Astrocyte (in vitro differentiated cells and primary cell): ENCODE results near the gene FBLN2. TPM values are rescaled to one million over a fixed set of nuclear protein-coding genes. Genes with fewer than 3 reads are reported as not detected.

Experiments used
- DNase-seq: peaks from one replicate; pipeline ENCODE4 v3.0.0-alpha.2; 2010; ENCODE audit warnings: low read depth
- FAIRE-seq: peaks from 2 replicates; lab custom pipeline; 2011; peaks lifted over from hg19 to GRCh38; lab: Jason Lieb, UNC
- H2AFZ ChIP-seq: 2 replicates; pipeline ENCODE4 v1.6.0; 2012; ENCODE audit warnings: low read depth, low read length, inconsistent platforms
- H3K27ac ChIP-seq: 2 replicates; pipeline ENCODE4 v1.5.1; 2011; ENCODE audit warnings: low read depth, low read length, inconsistent platforms
- H3K27me3 ChIP-seq: 2 replicates; pipeline ENCODE4 v1.6.0; 2011; ENCODE audit warnings: low read length, inconsistent platforms; ENCODE audit not compliant: insufficient read depth
- H3K36me3 ChIP-seq: 2 replicates; pipeline ENCODE4 v1.5.1; 2011; ENCODE audit warnings: low read length, inconsistent platforms; ENCODE audit not compliant: insufficient read depth
- H3K4me1 ChIP-seq: 2 replicates; pipeline ENCODE4 v1.5.1; 2011; ENCODE audit warnings: low read length, inconsistent platforms; ENCODE audit not compliant: insufficient read depth
- H3K4me2 ChIP-seq: 2 replicates; pipeline ENCODE4 v1.6.0; 2012; ENCODE audit warnings: low read length, inconsistent platforms
- H3K4me3 ChIP-seq: 2 replicates; pipeline ENCODE4 v1.5.1; 2011; ENCODE audit warnings: low read depth, mild to moderate bottlenecking, low read length, inconsistent platforms; ENCODE audit not compliant: insufficient read depth
- H3K79me2 ChIP-seq: 2 replicates; pipeline ENCODE4 v1.6.0; 2012; ENCODE audit warnings: mild to moderate bottlenecking, low read length, inconsistent platforms; ENCODE audit not compliant: insufficient read depth
- H3K9ac ChIP-seq: 2 replicates; pipeline ENCODE4 v1.6.0; 2012; ENCODE audit warnings: mild to moderate bottlenecking, low read length, inconsistent platforms
- H3K9me3 ChIP-seq: 2 replicates; pipeline ENCODE4 v1.5.1; 2012; ENCODE audit warnings: low read depth, mild to moderate bottlenecking, low read length, inconsistent platforms; ENCODE audit not compliant: insufficient read depth
- H4K20me1 ChIP-seq: 2 replicates; pipeline ENCODE4 v1.6.0; 2012; ENCODE audit warnings: low read length, inconsistent platforms; ENCODE audit not compliant: insufficient read depth
- H3K27ac Mint-ChIP-seq: one replicate; pipeline ENCODE4 v1.8.0; 2021; ENCODE audit warnings: mild to moderate bottlenecking, mixed read lengths; ENCODE audit not compliant: unreplicated experiment
- H3K27me3 Mint-ChIP-seq: one replicate; pipeline ENCODE4 v1.8.0; 2021; ENCODE audit warnings: low read depth, mixed read lengths; ENCODE audit not compliant: unreplicated experiment
- H3K36me3 Mint-ChIP-seq: one replicate; pipeline ENCODE4 v1.8.0; 2021; ENCODE audit warnings: low read depth, mixed read lengths; ENCODE audit not compliant: unreplicated experiment
- H3K4me1 Mint-ChIP-seq: one replicate; pipeline ENCODE4 v1.8.0; 2021; ENCODE audit warnings: low read depth, mixed read lengths; ENCODE audit not compliant: unreplicated experiment
- H3K4me3 Mint-ChIP-seq: one replicate; pipeline ENCODE4 v1.8.0; 2021; ENCODE audit warnings: mild to moderate bottlenecking, moderate library complexity, mixed read lengths; ENCODE audit not compliant: unreplicated experiment
- H3K9me3 Mint-ChIP-seq: one replicate; pipeline ENCODE4 v1.8.0; 2021; ENCODE audit warnings: mild to moderate bottlenecking, mixed read lengths; ENCODE audit not compliant: unreplicated experiment
- CTCF ChIP-seq: IDR thresholded peaks from 2 replicates; pipeline ENCODE4 v1.5.1; 2011; ENCODE audit warnings: low read depth, mild to moderate bottlenecking, inconsistent platforms, low read length, moderate library complexity; ENCODE audit not compliant: insufficient read depth
- EZH2 ChIP-seq: IDR thresholded peaks from 2 replicates; pipeline ENCODE4 v1.6.1; 2012; ENCODE audit warnings: mild to moderate bottlenecking, low read length, inconsistent platforms; ENCODE audit not compliant: insufficient read depth
- total RNA-seq: library from RNA; stranded (reverse); gene quantifications from 2 replicates; pipeline ENCODE4 v1.2.1, GENCODE V29; 2021

The FBLN2 gene
- total RNA-seq, 1 donor from 2014 or later: 36.6 TPM

- Histone ChIP-seq H3K4me3 (no peak overlapping the region), H3K9ac (peak overlapping the region; percentile 20), H3K27ac (peak overlapping the region; percentile 27), H3K4me1 (peaks cover 11% of the 10 kb centered on the region), H3K79me2 (no peaks in the 10 kb centered on the region), H3K36me3 (no peaks in the 10 kb centered on the region), H3K4me2 (peak overlapping the region; percentile 28), H3K9me3 (no peaks in the 10 kb centered on the region), H3K27me3 (peaks cover 7% of the 10 kb centered on the region), H4K20me1 (no peaks in the 10 kb centered on the region), H2AFZ (peak overlapping the region; percentile 94)
- Mint-ChIP-seq H3K27ac (peak overlapping the region; percentile 43), H3K4me3 (no peak overlapping the region), H3K9me3 (peaks cover 11% of the 10 kb centered on the region), H3K27me3 (peaks cover 20% of the 10 kb centered on the region), H3K36me3 (peaks cover 2% of the 10 kb centered on the region), H3K4me1 (peaks cover 6% of the 10 kb centered on the region)
- no peak for DNase-seq
- no peak for FAIRE-seq
- TF ChIP-seq CTCF (no peak), EZH2 (no peak)
Observed at GRCh38 chr3:13525827-13526625, 22.9 kb upstream of the FBLN2 start.

GRCh38 chr3:13526626-13526949 is 22.3 kb upstream of the FBLN2 start:
- Histone ChIP-seq H3K79me2 (no peaks in the 10 kb centered on the region), H3K4me2 (no peak overlapping the region), H3K27me3 (peaks cover 7% of the 10 kb centered on the region), H4K20me1 (no peaks in the 10 kb centered on the region), H3K27ac (no peak overlapping the region), H3K4me3 (no peak overlapping the region), H3K9me3 (no peaks in the 10 kb centered on the region), H2AFZ (peak overlapping the region; percentile 94), H3K9ac (no peak overlapping the region), H3K4me1 (peaks cover 11% of the 10 kb centered on the region), H3K36me3 (no peaks in the 10 kb centered on the region)
- TF ChIP-seq CTCF: no peak
- no peak for TF ChIP-seq EZH2
- Mint-ChIP-seq H3K27me3 (peaks cover 21% of the 10 kb centered on the region), H3K27ac (no peak overlapping the region), H3K4me3 (no peak overlapping the region), H3K9me3 (peaks cover 9% of the 10 kb centered on the region), H3K36me3 (peaks cover 2% of the 10 kb centered on the region), H3K4me1 (peaks cover 6% of the 10 kb centered on the region)
- DNase-seq (no peak), FAIRE-seq (no peak)

GRCh38 chr3:13528217-13528867 is 20.6 kb upstream of the FBLN2 start:
- Mint-ChIP-seq H3K27me3 (peaks cover 28% of the 10 kb centered on the region), H3K27ac (no peak overlapping the region), H3K4me1 (peaks cover 6% of the 10 kb centered on the region), H3K4me3 (no peak overlapping the region), H3K9me3 (no peaks in the 10 kb centered on the region), H3K36me3 (peaks cover 2% of the 10 kb centered on the region)
- Histone ChIP-seq H3K36me3 (no peaks in the 10 kb centered on the region), H4K20me1 (no peaks in the 10 kb centered on the region), H3K9ac (no peak overlapping the region), H3K4me1 (peaks cover 11% of the 10 kb centered on the region), H3K4me3 (no peak overlapping the region), H3K27ac (no peak overlapping the region), H3K79me2 (no peaks in the 10 kb centered on the region), H2AFZ (no peak overlapping the region), H3K9me3 (no peaks in the 10 kb centered on the region), H3K27me3 (peaks cover 7% of the 10 kb centered on the region), H3K4me2 (no peak overlapping the region)
- no peak for FAIRE-seq
- no peak for DNase-seq
- peak; percentile 19 for TF ChIP-seq CTCF
- TF ChIP-seq EZH2: no peak
